DND-41 (cell line): ENCODE data around the gene UVRAG.

Experiments
- EZH2 ChIP-seq: IDR thresholded peaks from 3 replicates; pipeline ENCODE4 v1.6.1; 2012; ENCODE audit warnings: borderline replicate concordance, low read depth, mild to moderate bottlenecking, moderate library complexity, low read length, inconsistent platforms; ENCODE audit not compliant: severe bottlenecking
- TF ChIP-seq, protein P1 (sequence below): IDR thresholded peaks from 2 replicates; pipeline ENCODE4 v1.5.1; 2012; ENCODE audit warnings: borderline replicate concordance, low read length, moderate library complexity, mild to moderate bottlenecking; ENCODE audit not compliant: poor library complexity, severe bottlenecking; ENCODE audit errors: extremely low read depth

- TF ChIP-seq, protein P1, sequence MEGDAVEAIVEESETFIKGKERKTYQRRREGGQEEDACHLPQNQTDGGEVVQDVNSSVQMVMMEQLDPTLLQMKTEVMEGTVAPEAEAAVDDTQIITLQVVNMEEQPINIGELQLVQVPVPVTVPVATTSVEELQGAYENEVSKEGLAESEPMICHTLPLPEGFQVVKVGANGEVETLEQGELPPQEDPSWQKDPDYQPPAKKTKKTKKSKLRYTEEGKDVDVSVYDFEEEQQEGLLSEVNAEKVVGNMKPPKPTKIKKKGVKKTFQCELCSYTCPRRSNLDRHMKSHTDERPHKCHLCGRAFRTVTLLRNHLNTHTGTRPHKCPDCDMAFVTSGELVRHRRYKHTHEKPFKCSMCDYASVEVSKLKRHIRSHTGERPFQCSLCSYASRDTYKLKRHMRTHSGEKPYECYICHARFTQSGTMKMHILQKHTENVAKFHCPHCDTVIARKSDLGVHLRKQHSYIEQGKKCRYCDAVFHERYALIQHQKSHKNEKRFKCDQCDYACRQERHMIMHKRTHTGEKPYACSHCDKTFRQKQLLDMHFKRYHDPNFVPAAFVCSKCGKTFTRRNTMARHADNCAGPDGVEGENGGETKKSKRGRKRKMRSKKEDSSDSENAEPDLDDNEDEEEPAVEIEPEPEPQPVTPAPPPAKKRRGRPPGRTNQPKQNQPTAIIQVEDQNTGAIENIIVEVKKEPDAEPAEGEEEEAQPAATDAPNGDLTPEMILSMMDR: no peak
- no peak for TF ChIP-seq EZH2
Measured at GRCh38 chr11:76148941-76149613, 334.1 kb downstream of the UVRAG start.
